ENCODE results near the gene SAMSN1. TPM values are rescaled to one million over a fixed set of nuclear protein-coding genes. Genes with fewer than 3 reads are reported as not detected.

SAMSN1 gene
- total RNA-seq, 4 donors from 2014 or later = 1.6 to 9.5 (median 5.2) TPM

- DNase-seq = no peak
- no peaks in the 10 kb centered on the region for H3K27me3 ChIP-seq
- in situ Hi-C loops (cut with MboI; ENCODE audit: low pct_ligation_motif_present in 1 of 4, low pct_unique_long_range_greater_than_20kb in 1 of 4, low sequenced_read_pairs in 3 of 4) = no loop called here
- H3K27ac ChIP-seq = no peak overlapping the region
- no peaks in the 10 kb centered on the region for H3K36me3 ChIP-seq
- no peaks in the 10 kb centered on the region for H3K4me1 ChIP-seq
- H3K4me3 ChIP-seq = no peak overlapping the region
- intact Hi-C loops (cut with DNase I; ENCODE audit: low total_unique reads) = no loop called here
- H3K9me3 ChIP-seq = peaks cover 0 to 6% of the 10 kb centered on the region in 2 donors
- no peak for TF ChIP-seq POLR2A (IDR thresholded peaks at IDR 0.05)
- TF ChIP-seq CTCF (IDR thresholded peaks at IDR 0.05) = no peak
- no peak for TF ChIP-seq EP300 (IDR thresholded peaks at IDR 0.05; ENCODE audit: low read depth)
- no peak for TF ChIP-seq POLR2AphosphoS5 (IDR thresholded peaks at IDR 0.05)
Measured at GRCh38 chr21:14562959-14563358, 16.8 kb upstream of the SAMSN1 start.

GRCh38 chr21:14560555-14560954, 14.4 kb upstream of the SAMSN1 start:
- no peak overlapping the region for H3K27ac ChIP-seq
- no peaks in the 10 kb centered on the region for H3K27me3 ChIP-seq
- intact Hi-C loops (cut with DNase I; ENCODE audit: low total_unique reads) (no loop called here), in situ Hi-C loops (cut with MboI; ENCODE audit: low pct_ligation_motif_present in 1 of 4, low pct_unique_long_range_greater_than_20kb in 1 of 4, low sequenced_read_pairs in 3 of 4) (no loop called here)
- H3K9me3 ChIP-seq = peaks cover 0 to 6% of the 10 kb centered on the region in 2 donors
- H3K4me3 ChIP-seq = no peak overlapping the region
- TF ChIP-seq EP300 (IDR thresholded peaks at IDR 0.05; ENCODE audit: low read depth) = no peak
- no peak for TF ChIP-seq POLR2A (IDR thresholded peaks at IDR 0.05)
- no peak for TF ChIP-seq POLR2AphosphoS5 (IDR thresholded peaks at IDR 0.05)
- no peak for TF ChIP-seq CTCF (IDR thresholded peaks at IDR 0.05)
- H3K4me1 ChIP-seq = no peaks in the 10 kb centered on the region
- WGBS, 2 donors (ENCODE audit: low coverage in 1 of 2) = 77 to 79% methylated on average over 3 to 4 of the region's 4 CpGs
- H3K36me3 ChIP-seq = no peaks in the 10 kb centered on the region
- no peak for DNase-seq

GRCh38 chr21:14560139-14560538, 14.0 kb upstream of the SAMSN1 start:
- Histone ChIP-seq H3K4me3 (no peak overlapping the region), H3K27me3 (no peaks in the 10 kb centered on the region), H3K27ac (no peak overlapping the region), H3K36me3 (no peaks in the 10 kb centered on the region), H3K4me1 (no peaks in the 10 kb centered on the region), H3K9me3 (peaks cover 0 to 6% of the 10 kb centered on the region in 2 donors)
- intact Hi-C loops (cut with DNase I; ENCODE audit: low total_unique reads) (no loop called here), in situ Hi-C loops (cut with MboI; ENCODE audit: low pct_ligation_motif_present in 1 of 4, low pct_unique_long_range_greater_than_20kb in 1 of 4, low sequenced_read_pairs in 3 of 4) (no loop called here)
- no peak for TF ChIP-seq CTCF (IDR thresholded peaks at IDR 0.05)
- no peak for TF ChIP-seq POLR2A (IDR thresholded peaks at IDR 0.05)
- no peak for TF ChIP-seq POLR2AphosphoS5 (IDR thresholded peaks at IDR 0.05)
- no peak for TF ChIP-seq EP300 (IDR thresholded peaks at IDR 0.05; ENCODE audit: low read depth)
- no peak for DNase-seq

- in situ Hi-C loops (cut with MboI; ENCODE audit: low pct_ligation_motif_present in 1 of 4, low pct_unique_long_range_greater_than_20kb in 1 of 4, low sequenced_read_pairs in 3 of 4) (no loop called here), intact Hi-C loops (cut with DNase I; ENCODE audit: low total_unique reads) (no loop called here)
- no peak for TF ChIP-seq POLR2AphosphoS5 (IDR thresholded peaks at IDR 0.05)
- no peak for TF ChIP-seq EP300 (IDR thresholded peaks at IDR 0.05; ENCODE audit: low read depth)
- TF ChIP-seq POLR2A (IDR thresholded peaks at IDR 0.05) = no peak
- TF ChIP-seq CTCF (IDR thresholded peaks at IDR 0.05) = no peak
- H3K9me3 ChIP-seq = peaks cover 0 to 6% of the 10 kb centered on the region in 2 donors
- DNase-seq = no peak
- no peaks in the 10 kb centered on the region for H3K4me1 ChIP-seq
- H3K4me3 ChIP-seq = no peak overlapping the region
- H3K36me3 ChIP-seq = no peaks in the 10 kb centered on the region
- no peaks in the 10 kb centered on the region for H3K27me3 ChIP-seq
- no peak overlapping the region for H3K27ac ChIP-seq
Measured at GRCh38 chr21:14559102-14559501, 13.0 kb upstream of the SAMSN1 start.
